ENCODE measurements around the gene RIPPLY3. TPM values are rescaled to one million over a fixed set of nuclear protein-coding genes. Genes with fewer than 3 reads are reported as not detected.

The RIPPLY3 gene
- total and polyA plus RNA-seq, 2 experiments from 2014 or later: 2.5 to 2.8 TPM

- no peaks in the 10 kb centered on the region for H3K4me1 Mint-ChIP-seq
- Histone ChIP-seq H3K27me3 (ENCODE audit: insufficient read depth) (no peaks in the 10 kb centered on the region), H3K4me2 (no peak overlapping the region), H3K4me1 (ENCODE audit: insufficient read depth) (no peaks in the 10 kb centered on the region), H3F3A (replicated peaks; ENCODE audit: low read depth) (no peaks in the 10 kb centered on the region), H3K4me3 (no peak overlapping the region), H4K20me1 (replicated peaks; ENCODE audit: insufficient read depth) (no peaks in the 10 kb centered on the region), H3K79me2 (replicated peaks; ENCODE audit: insufficient read depth) (no peaks in the 10 kb centered on the region), H3K27ac (ENCODE audit: low read depth) (no peak overlapping the region), H2AFZ (no peak overlapping the region), H3K9me2 (ENCODE audit: insufficient read depth) (no peaks in the 10 kb centered on the region), H3K36me3 (ENCODE audit: insufficient read depth) (no peaks in the 10 kb centered on the region)
- TF ChIP-seq STAT1 (IDR thresholded peaks at IDR 0.05; ENCODE audit: unreplicated experiment) (no peak), JUNB (IDR thresholded peaks at IDR 0.05; ENCODE audit: unreplicated experiment) (no peak), CREB1 (CRISPR knock-in tag; IDR thresholded peaks at IDR 0.05; ENCODE audit: low read depth) (no peak), EZH2 (IDR thresholded peaks at IDR 0.05; ENCODE audit: low read depth, unreplicated experiment) (no peak)
- no peak overlapping the region for H3K4me3 Mint-ChIP-seq
- ATAC-seq (no peak), DNase-seq (ENCODE audit: low spot score) (no peak)
- H3K36me3 Mint-ChIP-seq (ENCODE audit: low read depth): no peaks in the 10 kb centered on the region
- H3K27ac Mint-ChIP-seq: no peak overlapping the region
- peaks cover 2% of the 10 kb centered on the region for H3K27me3 Mint-ChIP-seq (ENCODE audit: insufficient read depth, low read depth, poor library complexity)
- H3K9me3 Mint-ChIP-seq: no peaks in the 10 kb centered on the region
Measured at GRCh38 chr21:37017951-37018679, 11.6 kb downstream of the RIPPLY3 start.

- Histone ChIP-seq H3K9me2 (ENCODE audit: insufficient read depth) (no peaks in the 10 kb centered on the region), H3K27ac (ENCODE audit: low read depth) (no peak overlapping the region), H3K4me3 (no peak overlapping the region), H4K20me1 (replicated peaks; ENCODE audit: insufficient read depth) (no peaks in the 10 kb centered on the region), H3K4me1 (ENCODE audit: insufficient read depth) (no peaks in the 10 kb centered on the region), H2AFZ (no peak overlapping the region), H3K79me2 (replicated peaks; ENCODE audit: insufficient read depth) (no peaks in the 10 kb centered on the region), H3K27me3 (ENCODE audit: insufficient read depth) (no peaks in the 10 kb centered on the region), H3K36me3 (ENCODE audit: insufficient read depth) (no peaks in the 10 kb centered on the region), H3K4me2 (no peak overlapping the region), H3F3A (replicated peaks; ENCODE audit: low read depth) (no peaks in the 10 kb centered on the region)
- H3K4me1 Mint-ChIP-seq: peaks cover 4% of the 10 kb centered on the region; the same call in 1 of the 3 replicates
- H3K27ac Mint-ChIP-seq: no peak overlapping the region
- no peak for DNase-seq (ENCODE audit: low spot score)
- no peaks in the 10 kb centered on the region for H3K36me3 Mint-ChIP-seq (ENCODE audit: low read depth)
- no peak overlapping the region for H3K4me3 Mint-ChIP-seq
- peaks cover 4% of the 10 kb centered on the region for H3K27me3 Mint-ChIP-seq (ENCODE audit: insufficient read depth, low read depth, poor library complexity)
- H3K9me3 Mint-ChIP-seq: no peaks in the 10 kb centered on the region; the same call in 2 of the 3 replicates
- ATAC-seq: no peak
- no peak for TF ChIP-seq REST (IDR thresholded peaks at IDR 0.05; ENCODE audit: unreplicated experiment)
- TF ChIP-seq EZH2phosphoT487 (IDR thresholded peaks at IDR 0.05; ENCODE audit: unreplicated experiment): no peak
- TF ChIP-seq ZNF331 (CRISPR knock-in tag; IDR thresholded peaks at IDR 0.05; ENCODE audit: low read depth): no peak
- no peak for TF ChIP-seq ZNF114 (CRISPR knock-in tag; IDR thresholded peaks at IDR 0.05)
- no peak for TF ChIP-seq NANOG (IDR thresholded peaks at IDR 0.05; ENCODE audit: borderline replicate concordance)
- TF ChIP-seq CREB1 (CRISPR knock-in tag; IDR thresholded peaks at IDR 0.05; ENCODE audit: low read depth): no peak
- no peak for TF ChIP-seq ETS1 (IDR thresholded peaks at IDR 0.05)
- TF ChIP-seq ZNF462 (CRISPR knock-in tag; IDR thresholded peaks at IDR 0.05): no peak
- TF ChIP-seq EZH2 (IDR thresholded peaks at IDR 0.05; ENCODE audit: low read depth, unreplicated experiment): no peak
- no peak for TF ChIP-seq STAT1 (IDR thresholded peaks at IDR 0.05; ENCODE audit: unreplicated experiment)
Measured at GRCh38 chr21:37026499-37026898, 20.0 kb downstream of the RIPPLY3 start.

Data from GM23338 (cell line).